ENCODE measurements around the gene OR56A1.

DNA sequence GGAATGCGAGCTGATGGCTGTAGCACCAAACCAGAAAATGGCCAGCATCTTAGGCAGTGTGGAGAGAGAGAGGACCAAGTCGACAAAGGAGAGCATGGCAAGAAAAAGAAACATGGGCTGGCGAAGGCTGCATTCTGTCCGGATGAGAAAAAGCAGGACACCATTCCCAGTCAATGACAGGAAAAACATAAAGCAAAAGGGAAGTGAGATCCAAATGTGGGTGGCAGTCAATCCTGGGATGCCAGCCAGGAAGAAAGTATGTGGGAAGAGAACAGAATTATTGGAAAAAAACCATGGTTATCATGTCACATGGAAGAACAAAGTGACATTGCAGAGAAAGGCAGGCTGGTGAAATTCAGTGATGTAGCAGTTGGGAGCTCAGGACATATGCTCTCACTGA, 36.9 kb upstream of the OR56A1 start:
- TF ChIP-seq, protein P1, sequence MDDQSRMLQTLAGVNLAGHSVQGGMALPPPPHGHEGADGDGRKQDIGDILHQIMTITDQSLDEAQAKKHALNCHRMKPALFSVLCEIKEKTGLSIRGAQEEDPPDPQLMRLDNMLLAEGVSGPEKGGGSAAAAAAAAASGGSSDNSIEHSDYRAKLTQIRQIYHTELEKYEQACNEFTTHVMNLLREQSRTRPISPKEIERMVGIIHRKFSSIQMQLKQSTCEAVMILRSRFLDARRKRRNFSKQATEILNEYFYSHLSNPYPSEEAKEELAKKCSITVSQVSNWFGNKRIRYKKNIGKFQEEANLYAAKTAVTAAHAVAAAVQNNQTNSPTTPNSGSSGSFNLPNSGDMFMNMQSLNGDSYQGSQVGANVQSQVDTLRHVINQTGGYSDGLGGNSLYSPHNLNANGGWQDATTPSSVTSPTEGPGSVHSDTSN (CRISPR knock-in tag; IDR thresholded peaks at IDR 0.05; ENCODE audit: borderline replicate concordance) = no peak
- TF ChIP-seq RELA (CRISPR knock-in tag; IDR thresholded peaks at IDR 0.05) = no peak
- TF ChIP-seq, protein P2, sequence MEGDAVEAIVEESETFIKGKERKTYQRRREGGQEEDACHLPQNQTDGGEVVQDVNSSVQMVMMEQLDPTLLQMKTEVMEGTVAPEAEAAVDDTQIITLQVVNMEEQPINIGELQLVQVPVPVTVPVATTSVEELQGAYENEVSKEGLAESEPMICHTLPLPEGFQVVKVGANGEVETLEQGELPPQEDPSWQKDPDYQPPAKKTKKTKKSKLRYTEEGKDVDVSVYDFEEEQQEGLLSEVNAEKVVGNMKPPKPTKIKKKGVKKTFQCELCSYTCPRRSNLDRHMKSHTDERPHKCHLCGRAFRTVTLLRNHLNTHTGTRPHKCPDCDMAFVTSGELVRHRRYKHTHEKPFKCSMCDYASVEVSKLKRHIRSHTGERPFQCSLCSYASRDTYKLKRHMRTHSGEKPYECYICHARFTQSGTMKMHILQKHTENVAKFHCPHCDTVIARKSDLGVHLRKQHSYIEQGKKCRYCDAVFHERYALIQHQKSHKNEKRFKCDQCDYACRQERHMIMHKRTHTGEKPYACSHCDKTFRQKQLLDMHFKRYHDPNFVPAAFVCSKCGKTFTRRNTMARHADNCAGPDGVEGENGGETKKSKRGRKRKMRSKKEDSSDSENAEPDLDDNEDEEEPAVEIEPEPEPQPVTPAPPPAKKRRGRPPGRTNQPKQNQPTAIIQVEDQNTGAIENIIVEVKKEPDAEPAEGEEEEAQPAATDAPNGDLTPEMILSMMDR (CRISPR knock-in tag; IDR thresholded peaks at IDR 0.05) = no peak

Measured in HepG2 (cell line).